ENCODE measurements around the gene ABR.
"Not testable (repeated sequence)": the region's sequence is repeated elsewhere in the genome, so short reads cannot be mapped to it uniquely, and the experiment has no call there.

Gene ABR

GRCh38 chr17:1074886-1075605 is 104.7 kb downstream of the ABR start:
- peaks cover 8% of the 10 kb centered on the region; the same call in 1 of the 2 replicates for H3K36me3 ChIP-seq (ENCODE audit: control insufficient read depth, insufficient read depth, low read length)
- no peaks in the 10 kb centered on the region for H3K9me3 ChIP-seq (ENCODE audit: control insufficient read depth, insufficient read depth, low read depth, low read length)
- H3K27me3 ChIP-seq (ENCODE audit: control insufficient read depth, insufficient read depth, low read length): peaks cover 14% of the 10 kb centered on the region; the same call in 1 of the 2 replicates
- no peak overlapping the region for H3K4me3 ChIP-seq (ENCODE audit: low read depth, low read length)
- H3K9ac ChIP-seq (ENCODE audit: low read length): no peak overlapping the region
- H3K4me1 ChIP-seq (ENCODE audit: control insufficient read depth, insufficient read depth, low read length): peaks cover 17% of the 10 kb centered on the region
- H3K27ac ChIP-seq (ENCODE audit: low read depth, low read length): no peak overlapping the region

DNA sequence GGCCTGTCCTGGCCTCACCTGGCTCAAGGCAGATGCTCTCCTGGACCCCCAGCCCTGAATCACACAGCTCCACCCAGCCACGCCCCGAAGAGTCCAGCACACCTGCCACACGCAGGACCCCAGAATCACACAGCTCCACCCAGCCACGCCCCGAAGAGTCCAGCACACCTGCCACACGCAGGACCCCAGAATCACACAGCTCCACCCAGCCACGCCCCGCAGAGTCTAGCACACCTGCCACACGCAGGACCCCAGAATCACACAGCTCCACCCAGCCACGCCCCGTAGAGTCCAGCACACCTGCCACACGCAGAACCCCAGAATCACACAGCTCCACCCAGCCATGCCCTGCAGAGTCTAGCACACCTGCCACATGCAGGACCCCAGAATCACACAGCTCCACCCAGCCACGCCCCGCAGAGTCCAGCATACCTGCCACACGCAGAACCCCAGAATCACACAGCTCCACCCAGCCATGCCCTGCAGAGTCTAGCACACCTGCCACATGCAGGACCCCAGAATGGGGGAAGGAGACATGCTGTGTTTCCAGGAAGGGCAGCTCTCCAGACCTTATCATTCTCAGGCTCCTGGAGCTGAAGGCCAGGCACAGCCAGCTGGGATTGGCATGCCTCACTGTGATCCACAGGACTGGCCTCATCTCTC is 105.7 kb downstream of the ABR start:
- H3K36me3 ChIP-seq (ENCODE audit: control insufficient read depth, insufficient read depth, low read length): peaks cover 10% of the 10 kb centered on the region; the same call in 1 of the 2 replicates
- not testable (repeated sequence) for H3K9ac ChIP-seq (ENCODE audit: low read length)

DNA sequence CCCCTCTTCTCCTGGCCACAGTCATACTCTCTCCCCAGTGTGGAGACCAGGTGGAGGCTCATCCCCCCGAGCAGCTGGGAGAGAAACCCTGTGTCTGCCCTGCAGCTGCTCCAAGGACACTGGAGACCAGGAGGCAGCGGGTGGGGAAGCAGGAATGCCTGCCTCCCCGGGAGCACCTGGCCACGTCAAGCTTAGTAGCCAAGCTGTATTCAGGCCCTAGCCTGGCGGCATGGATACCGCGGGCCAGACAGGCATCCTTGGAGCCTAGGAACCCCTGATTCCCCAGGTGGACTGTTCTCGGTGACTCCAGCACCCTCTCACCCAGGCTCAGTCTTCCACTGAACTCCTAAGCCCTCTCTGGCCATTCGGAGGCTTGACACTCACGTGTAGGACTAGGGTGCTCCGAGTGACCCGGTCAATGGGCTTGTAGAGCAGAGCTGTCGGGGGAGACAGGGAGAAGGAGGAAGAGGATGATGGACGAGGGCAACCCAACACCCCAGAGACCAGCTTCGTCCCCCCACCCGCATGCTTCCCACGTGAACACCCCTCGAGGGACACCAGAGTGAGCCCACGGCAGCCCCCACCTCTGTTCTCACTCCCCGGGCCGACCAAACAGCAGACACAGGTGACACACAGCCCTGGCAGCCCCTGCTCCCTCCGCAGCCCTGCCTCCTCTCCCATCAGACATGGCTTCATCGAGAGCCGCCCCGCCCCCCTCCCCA is 106.4 kb downstream of the ABR start:
- H3K9me3 ChIP-seq (ENCODE audit: control insufficient read depth, insufficient read depth, low read depth, low read length): no peaks in the 10 kb centered on the region
- H3K27me3 ChIP-seq (ENCODE audit: control insufficient read depth, insufficient read depth, low read length): peaks cover 6% of the 10 kb centered on the region; the same call in 1 of the 2 replicates
- H3K4me1 ChIP-seq (ENCODE audit: control insufficient read depth, insufficient read depth, low read length): peaks cover 9% of the 10 kb centered on the region
- H3K9ac ChIP-seq (ENCODE audit: low read length): no peak overlapping the region
- H3K27ac ChIP-seq (ENCODE audit: low read depth, low read length): no peak overlapping the region
- peaks cover 17% of the 10 kb centered on the region for H3K36me3 ChIP-seq (ENCODE audit: control insufficient read depth, insufficient read depth, low read length)
- H3K4me3 ChIP-seq (ENCODE audit: low read depth, low read length): no peak overlapping the region

More for the DNA sequence above, 105.7 kb downstream of the ABR start:
- H3K9me3 ChIP-seq (ENCODE audit: control insufficient read depth, insufficient read depth, low read depth, low read length); H3K27ac ChIP-seq (ENCODE audit: low read depth, low read length); H3K4me3 ChIP-seq (ENCODE audit: low read depth, low read length): not testable (repeated sequence)
- Histone ChIP-seq H3K27me3 (ENCODE audit: control insufficient read depth, insufficient read depth, low read length) (peaks cover 11% of the 10 kb centered on the region; the same call in 1 of the 2 replicates), H3K4me1 (ENCODE audit: control insufficient read depth, insufficient read depth, low read length) (peaks cover 14% of the 10 kb centered on the region)

DNA sequence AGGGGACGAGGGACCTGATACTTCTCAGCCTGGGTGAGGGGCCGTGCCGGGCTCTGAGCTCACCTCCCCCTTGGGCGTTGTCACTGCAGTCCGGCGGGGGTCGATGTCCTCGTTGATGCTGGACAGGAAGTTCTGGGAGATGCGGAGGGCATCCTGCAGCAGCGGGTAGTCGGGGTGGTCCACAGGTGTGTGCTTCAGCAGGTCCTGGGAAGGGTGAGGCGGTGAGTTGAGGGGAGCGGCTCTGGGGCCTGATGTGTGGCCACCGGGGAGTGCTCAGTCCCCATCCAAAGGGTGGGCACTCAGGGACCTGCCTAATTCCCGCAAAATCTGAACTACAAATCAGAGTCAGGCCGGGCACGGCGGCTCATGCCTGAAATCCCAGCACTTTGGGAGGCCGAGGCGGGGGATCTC is 107.2 kb downstream of the ABR start:
- 0 out of 2 replicates have a peak, but pooled peaks cover under 1% of the 10 kb centered on the region for H3K4me1 ChIP-seq (ENCODE audit: control insufficient read depth, insufficient read depth, low read length)
- no peak overlapping the region for H3K27ac ChIP-seq (ENCODE audit: low read depth, low read length)
- peaks cover 23% of the 10 kb centered on the region for H3K36me3 ChIP-seq (ENCODE audit: control insufficient read depth, insufficient read depth, low read length)
- H3K9me3 ChIP-seq (ENCODE audit: control insufficient read depth, insufficient read depth, low read depth, low read length): no peaks in the 10 kb centered on the region
- H3K27me3 ChIP-seq (ENCODE audit: control insufficient read depth, insufficient read depth, low read length): no peaks in the 10 kb centered on the region; the same call in 1 of the 2 replicates
- no peak overlapping the region for H3K4me3 ChIP-seq (ENCODE audit: low read depth, low read length)
- no peak overlapping the region for H3K9ac ChIP-seq (ENCODE audit: low read length)

- Histone ChIP-seq H3K36me3 (ENCODE audit: control insufficient read depth, insufficient read depth, low read length) (peaks cover 33% of the 10 kb centered on the region), H3K9ac (ENCODE audit: low read length) (no peak overlapping the region), H3K27ac (ENCODE audit: low read depth, low read length) (no peak overlapping the region), H3K4me1 (ENCODE audit: control insufficient read depth, insufficient read depth, low read length) (no peaks in the 10 kb centered on the region), H3K4me3 (ENCODE audit: low read depth, low read length) (no peak overlapping the region), H3K27me3 (ENCODE audit: control insufficient read depth, insufficient read depth, low read length) (no peaks in the 10 kb centered on the region), H3K9me3 (ENCODE audit: control insufficient read depth, insufficient read depth, low read depth, low read length) (peaks cover under 1% of the 10 kb centered on the region; the same call in 1 of the 2 replicates)
Observed at GRCh38 chr17:1071103-1071825, 108.5 kb downstream of the ABR start.

GRCh38 chr17:1070411-1070810 is 109.4 kb downstream of the ABR start:
- Histone ChIP-seq H3K4me1 (ENCODE audit: control insufficient read depth, insufficient read depth, low read length) (no peaks in the 10 kb centered on the region), H3K36me3 (ENCODE audit: control insufficient read depth, insufficient read depth, low read length) (peaks cover 42% of the 10 kb centered on the region), H3K4me3 (ENCODE audit: low read depth, low read length) (no peak overlapping the region), H3K9me3 (ENCODE audit: control insufficient read depth, insufficient read depth, low read depth, low read length) (peaks cover 9% of the 10 kb centered on the region), H3K27me3 (ENCODE audit: control insufficient read depth, insufficient read depth, low read length) (no peaks in the 10 kb centered on the region), H3K27ac (ENCODE audit: low read depth, low read length) (no peak overlapping the region), H3K9ac (ENCODE audit: low read length) (no peak overlapping the region)

- Histone ChIP-seq H3K36me3 (ENCODE audit: control insufficient read depth, insufficient read depth, low read length) (peaks cover 43% of the 10 kb centered on the region), H3K4me3 (ENCODE audit: low read depth, low read length) (no peak overlapping the region), H3K4me1 (ENCODE audit: control insufficient read depth, insufficient read depth, low read length) (no peaks in the 10 kb centered on the region), H3K9me3 (ENCODE audit: control insufficient read depth, insufficient read depth, low read depth, low read length) (peaks cover 10% of the 10 kb centered on the region), H3K9ac (ENCODE audit: low read length) (no peak overlapping the region), H3K27me3 (ENCODE audit: control insufficient read depth, insufficient read depth, low read length) (no peaks in the 10 kb centered on the region), H3K27ac (ENCODE audit: low read depth, low read length) (no peak overlapping the region)
Observed at GRCh38 chr17:1069847-1070246, 109.9 kb downstream of the ABR start.

GRCh38 chr17:1068356-1068755 is 111.4 kb downstream of the ABR start:
- H3K36me3 ChIP-seq (ENCODE audit: control insufficient read depth, insufficient read depth, low read length): peaks cover 50% of the 10 kb centered on the region

GRCh38 chr17:1067282-1067956 is 112.4 kb downstream of the ABR start:
- Histone ChIP-seq H3K36me3 (ENCODE audit: control insufficient read depth, insufficient read depth, low read length) (peaks cover 56% of the 10 kb centered on the region), H3K4me3 (ENCODE audit: low read depth, low read length) (no peak overlapping the region), H3K4me1 (ENCODE audit: control insufficient read depth, insufficient read depth, low read length) (no peaks in the 10 kb centered on the region), H3K9me3 (ENCODE audit: control insufficient read depth, insufficient read depth, low read depth, low read length) (peaks cover 24% of the 10 kb centered on the region), H3K27ac (ENCODE audit: low read depth, low read length) (no peak overlapping the region), H3K27me3 (ENCODE audit: control insufficient read depth, insufficient read depth, low read length) (no peaks in the 10 kb centered on the region), H3K9ac (ENCODE audit: low read length) (no peak overlapping the region)

More at GRCh38 chr17:1068356-1068755, 111.4 kb downstream of the ABR start:
- Histone ChIP-seq H3K4me1 (ENCODE audit: control insufficient read depth, insufficient read depth, low read length) (no peaks in the 10 kb centered on the region), H3K9ac (ENCODE audit: low read length) (no peak overlapping the region), H3K4me3 (ENCODE audit: low read depth, low read length) (no peak overlapping the region), H3K27ac (ENCODE audit: low read depth, low read length) (no peak overlapping the region), H3K9me3 (ENCODE audit: control insufficient read depth, insufficient read depth, low read depth, low read length) (peaks cover 18% of the 10 kb centered on the region), H3K27me3 (ENCODE audit: control insufficient read depth, insufficient read depth, low read length) (no peaks in the 10 kb centered on the region)

GRCh38 chr17:1065416-1065815 is 114.4 kb downstream of the ABR start:
- Histone ChIP-seq H3K9me3 (ENCODE audit: control insufficient read depth, insufficient read depth, low read depth, low read length) (peaks cover 24% of the 10 kb centered on the region), H3K36me3 (ENCODE audit: control insufficient read depth, insufficient read depth, low read length) (peaks cover 52% of the 10 kb centered on the region)
- not testable (repeated sequence) for H3K4me1 ChIP-seq (ENCODE audit: control insufficient read depth, insufficient read depth, low read length); H3K27ac ChIP-seq (ENCODE audit: low read depth, low read length); H3K4me3 ChIP-seq (ENCODE audit: low read depth, low read length); H3K9ac ChIP-seq (ENCODE audit: low read length); H3K27me3 ChIP-seq (ENCODE audit: control insufficient read depth, insufficient read depth, low read length)
